Stimulated activated memory B cell treated with anti-CD40 and anti-IgM and Interleukin-4, amounts not matched to agents 10 μg/mL and 1 μg/mL and 100 μg/mL, for 72 hours (primary cell): ENCODE data around the gene IVD.

Source experiments
- ATAC-seq: fragments of 150-1000 bp; cut with Tn5 transposase; 2 replicates; pipeline ENCODE4 v1.10.0; 2021
- H3K27ac Mint-ChIP-seq: one replicate; pipeline ENCODE4 v1.8.0; 2022; ENCODE audit warnings: mild to moderate bottlenecking, mixed read lengths
- H3K27me3 Mint-ChIP-seq: one replicate; pipeline ENCODE4 v1.8.0; 2022; ENCODE audit warnings: mixed read lengths
- H3K36me3 Mint-ChIP-seq: one replicate; pipeline ENCODE4 v1.8.0; 2022; ENCODE audit warnings: mixed read lengths
- H3K4me1 Mint-ChIP-seq: one replicate; pipeline ENCODE4 v1.8.0; 2022; ENCODE audit warnings: mixed read lengths
- H3K4me3 Mint-ChIP-seq: one replicate; pipeline ENCODE4 v1.8.0; 2022; ENCODE audit warnings: mild to moderate bottlenecking, moderate library complexity, mixed read lengths
- H3K9me3 Mint-ChIP-seq: one replicate; pipeline ENCODE4 v1.8.0; 2022; ENCODE audit warnings: mixed read lengths

Gene IVD

DNA sequence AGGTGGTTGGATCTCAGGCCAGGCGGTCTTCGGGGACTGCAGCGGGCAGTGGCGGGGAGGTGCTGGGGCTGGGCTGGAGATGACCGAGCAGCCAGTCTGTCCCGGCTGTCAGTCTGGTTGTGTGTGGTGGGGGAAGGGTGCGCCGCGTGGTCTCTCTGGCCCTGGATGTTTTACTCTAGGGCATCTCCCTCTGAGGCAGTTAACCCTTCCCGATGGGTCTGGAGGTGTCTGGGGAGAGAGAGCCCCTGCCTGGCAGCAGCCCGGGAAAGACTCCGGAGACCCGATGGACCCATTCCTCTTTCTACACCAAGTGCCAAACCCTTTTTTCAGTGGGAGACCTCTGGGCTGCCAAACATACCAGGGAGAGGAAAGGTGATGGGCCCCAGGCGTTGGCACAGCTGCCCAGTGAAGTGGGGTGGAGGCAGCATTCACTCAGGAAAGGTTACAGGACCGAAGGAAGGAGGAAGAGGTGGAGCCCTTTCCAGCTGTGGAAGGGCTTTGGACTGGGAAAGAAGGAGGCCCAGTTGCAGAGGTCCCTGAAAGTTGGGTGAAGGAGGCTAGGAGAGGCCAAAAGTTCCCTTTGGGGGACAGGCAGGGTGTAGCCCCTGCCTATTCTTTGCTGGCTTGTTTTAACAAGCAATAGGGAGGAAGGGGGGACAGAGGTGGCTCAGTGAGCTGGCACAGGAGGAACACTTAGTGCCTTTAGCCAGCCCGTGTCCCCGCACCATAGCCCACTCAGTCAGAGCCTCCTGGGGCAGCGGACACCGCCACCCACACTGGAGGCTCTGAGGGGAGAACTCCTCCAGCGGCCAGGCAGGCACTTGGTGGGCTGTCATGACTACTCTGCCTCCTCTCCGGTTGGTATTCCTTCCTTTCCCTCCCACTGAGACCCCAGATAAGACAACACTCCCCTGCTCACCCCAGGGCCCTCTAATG, 32.4 kb downstream of the IVD start:
- no peaks in the 10 kb centered on the region for H3K9me3 Mint-ChIP-seq
- no peak overlapping the region for H3K4me3 Mint-ChIP-seq
- H3K27me3 Mint-ChIP-seq: peaks cover 47% of the 10 kb centered on the region
- H3K27ac Mint-ChIP-seq: no peak overlapping the region
- H3K4me1 Mint-ChIP-seq: peaks cover 57% of the 10 kb centered on the region
- no peaks in the 10 kb centered on the region for H3K36me3 Mint-ChIP-seq
- no peak for ATAC-seq

DNA sequence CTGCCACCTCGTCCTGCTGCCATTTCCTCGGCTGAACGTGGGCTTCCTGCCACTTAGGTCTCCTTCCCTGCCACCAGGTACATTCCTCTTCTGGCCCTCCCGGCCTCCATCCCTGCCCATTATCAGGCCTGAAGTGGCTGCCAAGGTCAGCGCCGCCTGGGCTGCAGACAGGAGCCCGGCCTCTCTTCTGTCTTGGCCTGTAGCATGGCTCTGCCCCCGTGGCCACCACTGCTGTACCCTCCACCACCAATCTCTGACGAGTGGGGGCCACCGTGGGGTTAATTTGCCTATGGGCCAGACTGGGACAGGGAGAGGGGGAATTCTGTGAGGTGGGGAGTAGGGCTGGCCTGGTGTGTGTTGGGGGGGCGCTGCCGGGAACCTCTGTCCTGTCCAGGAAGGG, 33.1 kb downstream of the IVD start:
- Mint-ChIP-seq H3K9me3 (no peaks in the 10 kb centered on the region), H3K4me1 (peaks cover 64% of the 10 kb centered on the region), H3K4me3 (no peak overlapping the region), H3K27me3 (peaks cover 47% of the 10 kb centered on the region), H3K36me3 (no peaks in the 10 kb centered on the region), H3K27ac (no peak overlapping the region)
- ATAC-seq: no peak

DNA sequence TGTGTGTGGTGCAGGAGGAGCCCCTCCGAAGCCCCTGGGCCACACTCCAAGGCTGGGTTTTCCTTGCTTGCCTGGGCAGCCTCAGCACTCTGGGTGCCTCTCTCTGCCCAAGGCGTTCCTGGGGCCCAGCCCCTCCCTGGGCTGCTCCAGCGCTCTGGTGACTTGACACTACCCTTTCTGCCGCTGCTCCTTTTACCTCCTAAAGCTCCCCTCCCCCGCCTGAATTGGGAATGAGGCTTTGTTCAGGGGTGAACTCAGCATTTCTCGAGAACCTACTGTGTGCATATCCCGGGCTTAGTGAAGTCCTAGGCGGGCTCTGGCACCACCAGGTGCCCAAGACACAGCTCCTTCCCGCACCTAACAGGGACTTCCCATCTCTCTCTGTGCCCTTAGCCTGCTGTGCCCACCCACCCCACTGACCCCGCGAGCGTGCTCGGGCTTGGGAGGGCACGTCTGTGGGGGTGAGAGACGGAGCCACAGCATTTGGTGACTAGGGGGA, 33.9 kb downstream of the IVD start:
- Mint-ChIP-seq H3K4me3 (peak overlapping the region; percentile 97), H3K4me1 (peaks cover 72% of the 10 kb centered on the region), H3K36me3 (no peaks in the 10 kb centered on the region), H3K9me3 (no peaks in the 10 kb centered on the region), H3K27me3 (peaks cover 47% of the 10 kb centered on the region), H3K27ac (peak overlapping the region; percentile 87)
- ATAC-seq: no peak

DNA sequence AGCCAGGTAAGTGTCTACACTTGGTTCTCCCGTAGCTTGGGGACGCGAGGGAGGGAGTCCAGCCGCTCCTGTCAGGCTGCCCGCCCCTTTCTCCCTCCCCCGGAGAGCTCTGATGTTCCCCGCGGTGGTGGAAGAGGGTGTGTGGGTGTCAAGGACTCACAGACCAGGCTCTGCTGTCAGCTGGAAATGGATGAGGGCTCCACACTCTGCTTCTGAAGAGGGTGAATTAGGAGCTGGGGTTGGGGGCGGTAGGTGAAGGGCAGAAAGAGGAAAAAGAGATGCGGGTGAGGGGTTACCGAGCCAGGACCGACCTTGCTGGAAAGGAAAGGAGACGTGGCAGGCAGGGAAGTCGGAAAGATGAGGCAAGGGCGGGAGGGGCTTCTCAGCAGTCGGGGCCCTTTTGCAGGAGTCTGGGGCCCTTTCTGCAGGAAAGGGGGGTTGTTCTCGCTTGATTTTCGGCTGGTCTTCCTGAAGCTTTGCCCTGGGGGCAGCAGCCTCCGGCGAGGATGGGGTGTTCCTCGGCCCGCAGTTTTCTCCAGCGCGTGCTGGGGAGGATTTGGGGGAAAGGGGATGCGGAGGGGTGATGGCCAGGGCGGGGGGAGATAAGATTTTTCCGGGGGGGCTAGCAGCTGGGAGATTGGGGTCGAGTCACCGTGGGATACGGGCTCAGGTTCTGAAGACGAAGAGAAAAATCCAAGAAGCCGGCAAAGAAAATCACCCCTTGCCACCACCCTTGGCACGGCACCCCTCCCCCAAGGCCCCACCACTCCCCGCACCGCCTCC, 34.6 kb downstream of the IVD start:
- Mint-ChIP-seq H3K9me3 (no peaks in the 10 kb centered on the region), H3K4me3 (peak overlapping the region; percentile 97), H3K27me3 (peaks cover 47% of the 10 kb centered on the region)

DNA sequence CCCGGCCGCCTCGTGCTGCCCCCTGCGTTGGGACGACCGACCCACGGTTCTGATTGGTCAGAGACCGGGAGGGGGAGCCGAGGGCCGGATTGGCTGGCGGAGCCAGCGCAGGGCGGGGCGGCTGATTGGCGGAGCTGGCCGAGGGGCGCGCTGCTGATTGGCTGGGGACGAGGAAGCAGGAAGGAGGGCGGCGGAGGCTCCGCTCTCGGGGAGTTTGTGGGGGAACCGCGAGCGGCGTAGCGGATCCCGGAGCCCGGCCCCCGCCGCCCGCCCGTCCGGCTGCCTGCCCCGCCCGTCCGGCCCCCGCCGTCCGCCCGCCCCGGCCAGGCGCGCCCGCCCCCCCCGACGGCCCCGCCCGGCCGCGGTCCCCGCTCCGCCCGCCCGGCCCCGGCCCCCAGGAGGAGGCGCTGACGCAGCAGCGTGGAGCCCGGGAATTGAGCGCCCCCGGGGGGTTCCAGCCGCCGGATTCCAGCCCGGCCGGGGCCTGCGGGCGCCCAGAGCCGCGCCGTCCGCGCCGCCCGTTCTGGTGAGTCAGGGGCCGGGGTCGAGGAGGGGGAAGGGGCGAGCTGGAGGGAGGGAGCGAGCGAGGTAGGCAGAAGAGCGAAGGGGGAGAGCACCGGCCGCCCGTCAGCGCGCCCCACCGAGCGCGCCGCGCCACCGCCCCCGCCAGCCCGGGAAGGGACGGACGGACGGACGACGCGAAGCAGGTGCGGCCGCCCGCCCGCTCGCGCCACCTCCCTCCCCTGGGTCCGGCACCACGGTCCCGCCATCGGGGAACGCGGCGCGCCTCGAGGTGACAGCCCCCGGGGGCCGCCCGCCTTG, 35.4 kb downstream of the IVD start, which contains the start of gene BAHD1:
TSS of gene BAHD1 (plus strand) at position 211 of the 822 bp plus-strand sequence. CDS start 17,512 bp downstream, outside the sequence.
- Mint-ChIP-seq H3K36me3 (no peaks in the 10 kb centered on the region), H3K4me1 (peaks cover 79% of the 10 kb centered on the region), H3K27ac (peak within 1 kb of the TSS; percentile 87), H3K27me3 (peaks cover 45% of the 10 kb centered on the region), H3K9me3 (no peaks in the 10 kb centered on the region), H3K4me3 (peak within 1 kb of the TSS; percentile 97)
- ATAC-seq: peak; percentile 95

More for the DNA sequence above, 34.6 kb downstream of the IVD start:
- H3K27ac Mint-ChIP-seq: peak overlapping the region; percentile 87
- H3K4me1 Mint-ChIP-seq: peaks cover 78% of the 10 kb centered on the region
- H3K36me3 Mint-ChIP-seq: no peaks in the 10 kb centered on the region
- ATAC-seq: no peak

DNA sequence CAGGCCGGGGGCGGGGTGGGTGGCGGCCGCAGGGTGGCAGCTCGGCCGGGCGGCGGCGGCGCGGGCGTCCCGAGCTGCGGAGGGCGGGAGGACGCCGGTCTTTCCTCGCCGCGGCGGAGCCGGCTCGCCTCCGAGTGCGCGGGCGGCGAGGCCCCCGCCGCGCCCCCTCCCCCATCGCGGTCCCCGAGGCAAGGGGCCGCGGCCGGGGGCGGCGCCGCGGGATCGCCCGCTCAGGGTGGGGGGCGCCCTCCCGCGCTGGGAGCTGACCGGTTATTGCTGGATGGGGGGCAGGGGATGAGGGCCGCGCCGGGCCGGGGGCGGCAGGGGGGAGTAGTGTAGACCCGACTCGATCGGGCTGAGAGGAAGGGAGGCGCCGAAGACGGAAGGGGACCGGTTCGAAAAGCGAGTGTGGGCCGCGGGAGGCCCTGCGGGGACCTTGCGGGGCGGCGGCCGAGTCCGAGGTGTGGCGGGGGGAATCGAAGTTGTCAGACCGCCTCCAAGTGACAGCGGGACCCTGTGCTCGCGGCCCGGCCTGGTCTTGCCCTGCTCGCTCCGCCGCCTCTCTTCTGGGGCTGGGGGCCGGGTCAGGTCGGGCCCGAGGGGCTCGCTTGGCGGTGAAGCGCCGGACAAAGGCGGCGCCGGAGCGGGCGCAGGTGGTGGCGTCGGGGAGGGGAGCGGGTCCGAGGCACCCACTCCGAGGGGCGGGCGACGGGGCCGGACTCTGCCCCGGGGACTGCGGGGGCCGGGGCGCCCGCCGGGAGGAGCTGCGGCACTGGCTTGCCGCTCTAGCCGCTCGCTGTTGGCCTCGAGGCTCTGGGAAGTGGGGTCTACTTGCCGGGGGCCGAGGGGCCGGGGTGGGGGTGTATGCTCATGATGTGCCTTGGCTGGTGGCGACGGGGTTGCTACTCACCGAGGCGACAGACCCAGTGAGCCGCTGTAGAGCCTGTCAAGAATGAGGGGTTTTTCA, 36.3 kb downstream of the IVD start:
- Mint-ChIP-seq H3K27ac (no peak overlapping the region), H3K4me1 (peaks cover 71% of the 10 kb centered on the region), H3K27me3 (peaks cover 36% of the 10 kb centered on the region), H3K4me3 (peak overlapping the region; percentile 88), H3K36me3 (no peaks in the 10 kb centered on the region), H3K9me3 (no peaks in the 10 kb centered on the region)
- peak; percentile 0 for ATAC-seq

DNA sequence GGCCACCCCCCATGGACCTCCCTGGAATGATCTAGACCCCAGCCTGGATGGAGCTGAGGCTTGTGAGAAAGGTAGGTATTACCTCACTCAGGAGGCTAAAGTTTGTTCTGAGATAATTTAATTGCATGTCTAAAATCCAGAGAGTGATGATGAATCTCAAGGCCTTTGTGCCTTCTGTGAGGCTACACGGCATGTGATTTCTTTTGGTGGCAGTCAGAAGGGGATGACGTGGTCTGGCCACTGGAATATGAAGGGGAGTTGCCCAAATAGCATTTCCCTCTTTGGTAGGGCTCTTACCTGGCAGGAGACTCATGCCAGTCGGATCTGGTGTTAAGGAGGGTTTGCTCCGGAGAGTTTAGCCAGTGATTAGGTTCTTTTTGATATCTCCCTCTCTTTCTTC, 37.7 kb downstream of the IVD start:
- H3K4me1 Mint-ChIP-seq: peaks cover 58% of the 10 kb centered on the region
- H3K4me3 Mint-ChIP-seq: peak overlapping the region; percentile 88
- no peak overlapping the region for H3K27ac Mint-ChIP-seq

DNA sequence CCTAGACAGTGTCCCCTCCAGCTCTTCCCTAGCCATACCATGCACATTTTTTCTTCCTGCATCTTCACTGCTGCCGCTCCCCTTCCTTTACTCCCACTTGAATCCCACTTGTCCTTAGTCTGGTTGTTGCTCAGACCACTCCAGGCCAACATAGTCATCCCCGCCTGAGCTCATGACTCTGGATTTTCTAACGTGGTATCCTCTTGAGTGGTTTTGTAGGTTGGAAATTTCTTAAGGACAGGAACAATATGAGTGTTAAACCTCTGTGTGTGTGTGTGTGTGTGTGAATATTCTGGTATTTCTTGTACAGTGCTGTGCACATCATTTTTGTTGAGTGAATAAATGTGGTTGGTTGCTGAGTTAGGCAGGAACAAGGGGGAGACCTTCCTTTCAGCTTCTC, 38.3 kb downstream of the IVD start:
- H3K4me3 Mint-ChIP-seq: peak overlapping the region; percentile 19
- no peak for ATAC-seq
- H3K27me3 Mint-ChIP-seq: peaks cover 16% of the 10 kb centered on the region
- no peaks in the 10 kb centered on the region for H3K36me3 Mint-ChIP-seq
- peaks cover 53% of the 10 kb centered on the region for H3K4me1 Mint-ChIP-seq
- H3K27ac Mint-ChIP-seq: no peak overlapping the region
- no peaks in the 10 kb centered on the region for H3K9me3 Mint-ChIP-seq

More for the DNA sequence above, 37.7 kb downstream of the IVD start:
- ATAC-seq: no peak
- Mint-ChIP-seq H3K36me3 (no peaks in the 10 kb centered on the region), H3K9me3 (no peaks in the 10 kb centered on the region), H3K27me3 (peaks cover 22% of the 10 kb centered on the region)

DNA sequence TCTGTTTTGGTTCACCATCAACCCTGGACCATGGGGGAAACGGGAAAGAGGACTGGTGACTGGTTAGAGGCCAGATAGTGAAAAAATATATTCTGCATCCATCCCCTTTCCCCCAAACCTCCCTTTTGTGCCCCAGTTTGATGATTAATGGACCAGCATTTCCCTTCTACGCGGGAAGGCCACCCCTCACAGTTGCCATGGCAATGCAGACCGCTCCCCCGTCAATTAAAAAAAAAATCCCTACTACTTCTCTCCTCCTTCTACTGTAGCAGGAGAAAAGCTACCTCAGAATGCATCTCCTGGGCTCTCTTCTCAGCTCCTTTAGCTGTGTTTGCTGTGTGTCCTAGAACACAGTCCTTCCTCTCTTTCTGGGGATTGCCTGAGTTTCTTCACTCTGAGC, 39.1 kb downstream of the IVD start:
- H3K36me3 Mint-ChIP-seq: no peaks in the 10 kb centered on the region
- H3K9me3 Mint-ChIP-seq: no peaks in the 10 kb centered on the region
- ATAC-seq: no peak
- peaks cover 52% of the 10 kb centered on the region for H3K4me1 Mint-ChIP-seq
- no peak overlapping the region for H3K4me3 Mint-ChIP-seq
- no peak overlapping the region for H3K27ac Mint-ChIP-seq
- peaks cover 7% of the 10 kb centered on the region for H3K27me3 Mint-ChIP-seq

DNA sequence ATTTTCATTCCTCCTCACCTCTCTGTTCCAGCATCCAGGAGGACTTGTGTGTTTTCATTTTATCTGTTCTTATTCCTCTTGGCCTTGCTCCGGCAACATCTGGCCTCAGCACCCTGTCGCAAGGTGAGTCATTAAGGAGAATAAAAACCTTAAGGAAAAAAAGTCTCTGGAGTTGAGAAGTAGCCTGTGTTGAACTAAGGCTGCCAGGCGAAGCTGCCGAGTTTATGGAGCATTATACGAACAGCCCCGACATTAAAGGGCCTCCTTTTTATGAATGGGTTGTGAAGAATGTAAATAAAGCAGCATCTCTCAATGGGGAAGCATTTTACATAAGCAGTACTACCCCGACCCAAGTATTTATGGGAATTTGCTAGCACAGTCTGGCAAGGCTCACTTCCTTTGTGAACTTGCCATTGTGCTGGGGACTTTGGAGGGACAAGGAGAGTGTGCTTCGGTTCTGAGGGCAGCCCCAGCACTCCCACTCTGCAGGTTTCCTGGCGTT, 39.9 kb downstream of the IVD start:
- H3K9me3 Mint-ChIP-seq: no peaks in the 10 kb centered on the region
- no peak for ATAC-seq
- H3K27me3 Mint-ChIP-seq: no peaks in the 10 kb centered on the region
- peaks cover 53% of the 10 kb centered on the region for H3K4me1 Mint-ChIP-seq
- no peak overlapping the region for H3K27ac Mint-ChIP-seq
- H3K36me3 Mint-ChIP-seq: no peaks in the 10 kb centered on the region
- H3K4me3 Mint-ChIP-seq: no peak overlapping the region

DNA sequence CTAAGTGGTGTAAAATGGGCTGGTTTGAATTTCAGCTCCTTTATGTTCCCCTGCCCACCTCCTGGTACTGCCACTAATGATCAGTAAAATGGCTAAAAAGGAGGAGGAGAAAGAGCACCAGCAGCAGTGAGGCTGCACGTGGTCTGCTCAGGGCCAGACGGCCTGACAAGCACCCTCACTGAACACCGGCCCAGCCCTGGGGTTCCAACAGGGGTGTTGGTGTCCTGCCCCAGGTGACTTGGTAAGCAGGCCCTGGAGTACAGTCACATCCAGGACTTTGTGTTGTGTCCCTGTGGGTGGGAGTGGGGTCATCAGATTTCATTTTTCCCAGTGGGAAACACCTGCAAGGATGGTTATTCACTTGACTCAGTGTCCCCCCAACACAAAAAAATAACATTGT, 40.5 kb downstream of the IVD start:
- Mint-ChIP-seq H3K36me3 (no peaks in the 10 kb centered on the region), H3K4me3 (no peak overlapping the region), H3K27ac (no peak overlapping the region), H3K27me3 (no peaks in the 10 kb centered on the region), H3K4me1 (peaks cover 56% of the 10 kb centered on the region), H3K9me3 (no peaks in the 10 kb centered on the region)
- ATAC-seq: no peak

DNA sequence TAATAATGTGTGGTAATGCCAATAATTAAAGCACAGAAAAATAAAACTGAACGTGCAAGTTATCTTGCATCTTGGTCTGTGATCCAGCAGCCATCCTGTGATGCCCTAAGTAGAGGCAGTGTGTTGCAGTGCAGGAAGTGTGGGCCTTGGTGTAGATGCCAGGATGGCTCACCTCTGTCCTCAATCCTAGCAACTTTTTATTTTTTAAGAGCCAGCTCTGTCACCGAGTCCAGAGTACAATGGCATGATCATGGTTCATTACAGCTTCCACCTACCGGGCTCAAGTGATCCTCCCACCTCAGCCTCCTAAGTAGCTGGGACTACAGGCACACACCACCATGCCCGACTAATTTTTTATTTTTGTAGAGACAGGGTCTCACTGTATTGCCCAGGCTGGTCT, 42.8 kb downstream of the IVD start:
- no peaks in the 10 kb centered on the region for H3K27me3 Mint-ChIP-seq
- no peaks in the 10 kb centered on the region for H3K36me3 Mint-ChIP-seq
- no peak overlapping the region for H3K27ac Mint-ChIP-seq
- peaks cover 67% of the 10 kb centered on the region for H3K4me1 Mint-ChIP-seq
- no peaks in the 10 kb centered on the region for H3K9me3 Mint-ChIP-seq
- no peak for ATAC-seq
- H3K4me3 Mint-ChIP-seq: no peak overlapping the region

DNA sequence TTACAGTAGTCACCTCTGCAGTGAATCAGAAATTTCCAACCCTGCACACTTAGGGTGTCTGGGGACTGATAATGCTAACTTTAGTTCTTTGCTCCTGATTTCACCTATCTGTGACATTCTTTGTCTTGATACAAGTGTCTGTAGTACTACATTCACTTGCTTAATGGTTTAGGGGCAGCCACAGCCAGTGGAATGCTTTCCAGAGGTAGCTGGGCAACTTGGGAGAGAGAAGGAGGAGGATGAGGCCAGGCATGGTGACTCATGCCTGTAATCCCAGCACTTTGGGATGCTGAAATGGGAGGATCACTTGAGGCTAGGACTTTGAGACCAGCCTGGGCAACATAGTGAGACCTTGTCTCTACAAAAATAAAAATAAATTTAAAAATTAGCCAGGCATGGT, 43.7 kb downstream of the IVD start:
- no peak for ATAC-seq
- Mint-ChIP-seq H3K4me3 (no peak overlapping the region), H3K4me1 (peaks cover 67% of the 10 kb centered on the region), H3K9me3 (no peaks in the 10 kb centered on the region), H3K27ac (no peak overlapping the region), H3K36me3 (no peaks in the 10 kb centered on the region), H3K27me3 (no peaks in the 10 kb centered on the region)

DNA sequence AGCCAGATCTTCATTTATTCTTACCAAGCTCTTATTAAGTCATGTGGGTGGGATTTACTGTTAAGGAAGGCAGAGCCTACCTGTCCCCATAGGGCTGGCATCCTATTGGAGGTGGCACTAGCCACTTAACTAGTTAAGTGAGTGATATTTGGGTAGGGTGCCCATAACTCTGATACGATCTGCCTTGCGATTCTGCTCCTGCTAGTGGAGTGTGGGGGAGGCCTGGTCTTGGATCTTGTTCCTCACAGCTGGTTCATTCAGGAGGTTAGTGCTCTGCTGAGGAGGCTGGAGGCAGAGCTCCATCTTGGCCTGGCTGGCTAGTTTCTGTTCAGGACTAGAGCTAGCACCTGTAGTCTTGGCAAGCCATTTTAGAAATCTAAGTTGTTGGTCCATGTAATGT, 44.5 kb downstream of the IVD start:
- no peak overlapping the region for H3K4me3 Mint-ChIP-seq
- no peak overlapping the region for H3K27ac Mint-ChIP-seq
- H3K36me3 Mint-ChIP-seq: no peaks in the 10 kb centered on the region
- H3K27me3 Mint-ChIP-seq: no peaks in the 10 kb centered on the region
- H3K9me3 Mint-ChIP-seq: no peaks in the 10 kb centered on the region
- ATAC-seq: no peak
- H3K4me1 Mint-ChIP-seq: peaks cover 67% of the 10 kb centered on the region
